Endothelial cell (in vitro differentiated cells): ENCODE data around the gene ADCY9. TPM values are rescaled to one million over a fixed set of nuclear protein-coding genes. Genes with fewer than 3 reads are reported as not detected.
A peak's percentile ranks its signal among the peaks of the same experiment; 100 is the strongest.

Source experiments
- DNase-seq: peaks from one replicate; pipeline ENCODE4 v3.0.0; 2021; ENCODE audit warnings: low spot score
- H3K27ac Mint-ChIP-seq: one replicate; pipeline ENCODE4 v1.8.0; 2021; ENCODE audit warnings: mixed read lengths, inconsistent platforms; ENCODE audit not compliant: unreplicated experiment
- H3K27me3 Mint-ChIP-seq: one replicate; pipeline ENCODE4 v1.8.0; 2021; ENCODE audit warnings: mild to moderate bottlenecking, moderate library complexity, mixed read lengths, inconsistent platforms; ENCODE audit not compliant: unreplicated experiment
- H3K36me3 Mint-ChIP-seq: one replicate; pipeline ENCODE4 v1.8.0; 2021; ENCODE audit warnings: mild to moderate bottlenecking, low read depth, mixed read lengths, inconsistent platforms; ENCODE audit not compliant: unreplicated experiment
- H3K4me1 Mint-ChIP-seq: one replicate; pipeline ENCODE4 v1.8.0; 2021; ENCODE audit warnings: mild to moderate bottlenecking, mixed read lengths, inconsistent platforms; ENCODE audit not compliant: unreplicated experiment
- H3K4me3 Mint-ChIP-seq: one replicate; pipeline ENCODE4 v1.8.0; 2021; ENCODE audit warnings: mild to moderate bottlenecking, mixed read lengths, inconsistent platforms; ENCODE audit not compliant: unreplicated experiment
- H3K9me3 Mint-ChIP-seq: one replicate; pipeline ENCODE4 v1.8.0; 2021; ENCODE audit warnings: mixed read lengths, inconsistent platforms; ENCODE audit not compliant: unreplicated experiment
- CTCF ChIP-seq: fragments of 200-600 bp; sonication (generic); IDR thresholded peaks from one replicate; pipeline ENCODE4 v1.5.0; 2021; ENCODE audit warnings: antibody characterized with exemption; ENCODE audit not compliant: unreplicated experiment
- total RNA-seq: library from RNA; stranded (reverse); fragmentation: NEBNext Ultra II Directional; extraction: Animal tissue kit (Norgen Biotek cat#: 25700); gene quantifications from one replicate; pipeline ENCODE4 v1.2.1, GENCODE V29; 2021; ENCODE audit not compliant: unreplicated experiment

The ADCY9 gene
- total RNA-seq, 1 donor from 2014 or later, result 3.3 TPM

GRCh38 chr16:4123616-4124300 lies 7.5 kb upstream of the ADCY9 start:
- Mint-ChIP-seq H3K4me1 (no peaks in the 10 kb centered on the region), H3K9me3 (no peaks in the 10 kb centered on the region), H3K36me3 (no peaks in the 10 kb centered on the region), H3K27me3 (peaks cover 7% of the 10 kb centered on the region), H3K27ac (no peak overlapping the region), H3K4me3 (no peak overlapping the region)
- no peak for DNase-seq
- no peak for TF ChIP-seq CTCF

- Mint-ChIP-seq H3K4me1 (peaks cover 4% of the 10 kb centered on the region), H3K36me3 (peaks cover 6% of the 10 kb centered on the region), H3K27ac (no peak overlapping the region), H3K4me3 (no peak overlapping the region), H3K27me3 (peaks cover 9% of the 10 kb centered on the region), H3K9me3 (no peaks in the 10 kb centered on the region)
- DNase-seq, result no peak
- TF ChIP-seq CTCF, result no peak
Measured at GRCh38 chr16:4120176-4120575, 3.9 kb upstream of the ADCY9 start.

- H3K4me3 Mint-ChIP-seq, result peak overlapping the region; percentile 89
- H3K9me3 Mint-ChIP-seq, result no peaks in the 10 kb centered on the region
- H3K27ac Mint-ChIP-seq, result no peak overlapping the region
- DNase-seq, result no peak
- H3K36me3 Mint-ChIP-seq, result peaks cover 9% of the 10 kb centered on the region
- H3K4me1 Mint-ChIP-seq, result peaks cover 4% of the 10 kb centered on the region
- H3K27me3 Mint-ChIP-seq, result peaks cover 13% of the 10 kb centered on the region
- TF ChIP-seq CTCF, result no peak
Measured at GRCh38 chr16:4117250-4117578, 972 bp upstream of the ADCY9 start.

- Mint-ChIP-seq H3K36me3 (peaks cover 9% of the 10 kb centered on the region), H3K27me3 (peaks cover 13% of the 10 kb centered on the region), H3K4me3 (no peak overlapping the region), H3K27ac (no peak overlapping the region), H3K4me1 (peaks cover 4% of the 10 kb centered on the region), H3K9me3 (no peaks in the 10 kb centered on the region)
- DNase-seq, result no peak
- TF ChIP-seq CTCF, result no peak
Measured at GRCh38 chr16:4115949-4116318, 308 bp downstream of the ADCY9 start.

GRCh38 chr16:4115209-4115948 lies 863 bp downstream of the ADCY9 start:
- DNase-seq, result peak; percentile 58
- peaks cover 9% of the 10 kb centered on the region for H3K36me3 Mint-ChIP-seq
- peaks cover 13% of the 10 kb centered on the region for H3K27me3 Mint-ChIP-seq
- H3K27ac Mint-ChIP-seq, result no peak overlapping the region
- H3K4me3 Mint-ChIP-seq, result peak overlapping the region; percentile 51
- H3K9me3 Mint-ChIP-seq, result no peaks in the 10 kb centered on the region
- H3K4me1 Mint-ChIP-seq, result peaks cover 4% of the 10 kb centered on the region
- no peak for TF ChIP-seq CTCF
